ENCODE data around the gene MTPN.

The MTPN gene, protein sequence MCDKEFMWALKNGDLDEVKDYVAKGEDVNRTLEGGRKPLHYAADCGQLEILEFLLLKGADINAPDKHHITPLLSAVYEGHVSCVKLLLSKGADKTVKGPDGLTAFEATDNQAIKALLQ

DNA sequence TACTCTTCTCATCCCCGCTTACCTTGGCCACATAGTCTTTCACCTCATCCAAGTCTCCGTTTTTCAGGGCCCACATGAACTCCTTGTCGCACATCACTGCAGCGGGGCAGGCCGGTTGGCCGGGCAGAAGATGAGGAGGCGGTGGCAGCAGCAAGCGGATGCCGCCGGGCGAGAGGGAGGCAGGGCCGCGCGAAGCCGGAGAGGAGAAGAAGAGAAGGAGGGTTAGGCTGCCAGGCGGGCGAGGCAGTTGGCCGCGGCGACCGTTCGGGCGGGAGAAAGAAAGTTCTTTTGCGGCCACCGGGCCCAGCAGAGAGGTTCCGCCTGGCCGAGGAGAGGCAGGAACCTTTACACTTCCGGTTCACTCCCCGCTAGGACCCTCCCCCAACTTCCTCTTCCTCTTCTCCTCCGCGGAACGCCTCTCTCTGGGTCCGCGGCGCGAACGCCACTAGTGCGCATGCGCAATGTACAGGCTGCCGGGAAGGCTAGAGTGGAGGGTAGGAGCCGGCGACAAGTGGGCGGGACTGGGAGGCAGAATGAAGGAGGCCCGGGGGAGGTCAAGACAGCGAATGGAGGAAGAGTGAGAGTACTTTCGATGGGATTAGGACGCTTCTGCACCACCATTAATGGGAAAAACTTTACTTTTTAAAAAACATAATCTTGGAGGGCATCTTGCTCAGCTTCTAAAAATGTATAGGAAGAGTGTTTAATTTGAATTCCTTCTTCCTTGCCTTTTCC, at the start of gene MTPN:
TSS of gene MTPN (minus strand) at position 353 of the 735 bp plus-strand sequence. CDS start at position 94, 259 bp downstream.
- DNase-seq = peak; percentile 98

DNA sequence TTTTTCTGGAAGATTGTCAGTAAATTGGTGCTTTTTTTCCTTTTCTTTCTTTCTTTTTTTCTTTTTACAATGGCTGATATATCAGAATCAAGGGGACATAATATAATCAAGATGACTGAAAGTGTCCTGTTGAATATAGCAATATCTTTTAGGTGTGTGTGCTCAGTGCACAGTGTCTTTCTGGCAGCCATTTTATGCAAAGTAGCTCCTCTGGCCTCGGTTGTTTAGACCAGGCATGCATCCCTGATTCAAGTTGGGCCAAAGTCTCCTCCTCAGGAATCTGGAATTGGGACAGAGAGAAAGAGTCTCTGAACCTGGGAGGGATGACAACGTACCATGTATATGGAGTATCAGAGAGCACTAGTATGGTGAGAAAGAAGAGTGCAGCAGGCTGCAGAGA, 49.0 kb upstream of the MTPN start:
- no peak for DNase-seq

- peak; percentile 10 for DNase-seq
Observed at GRCh38 chr7:136023134-136023869, 46.1 kb upstream of the MTPN start.

DNA sequence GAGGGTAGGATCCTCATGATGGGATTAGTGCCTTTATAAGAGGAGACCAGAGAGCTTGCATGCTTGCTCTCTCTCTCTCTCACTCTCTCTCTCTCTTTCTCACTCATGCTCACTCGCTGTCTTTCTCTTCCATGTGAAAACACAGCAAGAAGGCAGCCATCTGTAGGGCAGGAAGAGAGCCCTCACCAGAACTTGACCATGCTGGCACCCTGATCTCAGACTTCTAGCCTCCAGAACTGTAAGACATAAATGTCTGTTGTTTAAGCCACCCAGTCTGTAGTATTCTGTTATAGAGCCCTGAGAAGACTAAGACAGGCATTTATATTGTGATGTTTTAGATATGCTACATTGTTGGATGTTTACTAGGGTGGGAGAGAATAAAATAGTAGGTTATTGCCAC, 43.4 kb upstream of the MTPN start:
- no peak for DNase-seq

DNA sequence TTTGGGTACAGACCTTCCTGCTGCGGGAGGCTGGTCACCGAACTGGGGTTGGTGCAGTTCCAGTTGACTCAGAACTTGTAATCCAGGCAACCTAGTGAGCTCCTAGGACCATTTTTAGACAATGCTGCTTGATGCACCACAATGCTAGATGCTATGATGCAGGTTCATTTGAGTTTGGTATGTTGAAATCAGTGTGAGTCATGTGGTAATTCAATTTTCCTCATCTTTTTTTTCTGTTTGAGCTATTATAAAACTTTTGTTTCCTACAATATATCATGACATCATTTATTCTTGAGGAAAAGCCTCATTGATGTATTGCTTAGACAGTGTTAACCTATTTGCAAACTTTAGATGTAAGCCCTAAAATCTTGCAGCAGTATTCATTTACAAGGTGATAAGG, 40.9 kb upstream of the MTPN start:
- no peak for DNase-seq

GRCh38 chr7:136016649-136017395, 39.7 kb upstream of the MTPN start:
- DNase-seq = no peak

DNA sequence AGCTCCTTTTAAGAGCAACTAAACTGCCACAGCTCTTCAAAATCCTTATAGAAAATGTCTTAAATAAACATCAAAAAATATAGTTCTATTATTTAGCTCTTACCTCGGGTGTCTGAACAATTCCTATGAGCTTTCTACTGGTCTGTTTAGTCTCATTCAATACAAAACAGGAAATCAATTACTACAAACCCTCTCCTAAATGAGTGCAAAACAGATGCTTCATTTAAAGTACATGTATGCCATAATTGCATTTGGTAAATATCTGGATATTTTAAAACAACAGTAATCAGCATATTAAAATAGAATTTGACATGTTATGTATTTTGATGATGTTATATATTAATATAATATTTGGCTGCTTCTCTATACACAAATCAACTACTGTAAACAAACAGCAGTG, 38.5 kb upstream of the MTPN start:
- DNase-seq = no peak

GRCh38 chr7:136014659-136015058, 37.5 kb upstream of the MTPN start:
- DNase-seq = no peak

DNA sequence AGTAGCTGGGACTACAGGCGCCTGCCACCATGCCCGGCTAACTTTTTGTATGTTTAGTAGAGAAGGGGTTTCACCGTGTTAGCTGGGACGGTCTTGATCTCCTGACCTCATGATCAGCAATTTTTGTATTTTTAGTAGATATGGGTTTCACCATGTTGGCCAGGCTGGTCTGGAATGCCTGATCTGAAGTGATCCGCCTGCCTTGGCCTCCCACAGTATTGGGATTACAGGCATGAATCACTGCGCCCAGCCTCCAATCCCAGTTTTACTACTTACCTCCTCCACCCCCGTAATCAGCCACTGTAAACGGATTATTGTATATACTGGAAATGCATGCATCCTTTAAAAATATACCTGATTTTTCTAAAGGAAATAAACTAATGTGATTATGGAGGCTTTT, 35.1 kb upstream of the MTPN start:
- DNase-seq = no peak

- peak; percentile 50 for DNase-seq
Observed at GRCh38 chr7:136009488-136010079, 32.4 kb upstream of the MTPN start.

DNA sequence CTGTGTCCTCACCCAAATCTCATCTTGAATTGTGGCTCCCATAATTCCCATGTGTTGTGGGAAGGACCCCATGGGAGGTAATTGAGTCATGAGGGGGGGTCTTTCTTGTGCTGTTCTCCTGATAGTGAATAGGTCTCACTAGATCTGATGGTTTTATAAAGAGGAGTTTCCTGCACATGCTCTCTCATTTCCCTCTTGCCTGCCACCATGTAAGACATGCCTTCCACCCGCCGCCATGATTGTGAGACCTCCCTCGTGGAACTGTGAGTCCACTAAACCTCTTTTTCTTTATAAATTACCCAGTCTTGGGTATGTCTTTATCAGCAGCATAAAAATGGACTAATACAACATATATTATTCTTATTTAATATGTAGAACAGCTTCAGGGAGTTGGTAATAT, 29.0 kb upstream of the MTPN start:
- DNase-seq = no peak

DNA sequence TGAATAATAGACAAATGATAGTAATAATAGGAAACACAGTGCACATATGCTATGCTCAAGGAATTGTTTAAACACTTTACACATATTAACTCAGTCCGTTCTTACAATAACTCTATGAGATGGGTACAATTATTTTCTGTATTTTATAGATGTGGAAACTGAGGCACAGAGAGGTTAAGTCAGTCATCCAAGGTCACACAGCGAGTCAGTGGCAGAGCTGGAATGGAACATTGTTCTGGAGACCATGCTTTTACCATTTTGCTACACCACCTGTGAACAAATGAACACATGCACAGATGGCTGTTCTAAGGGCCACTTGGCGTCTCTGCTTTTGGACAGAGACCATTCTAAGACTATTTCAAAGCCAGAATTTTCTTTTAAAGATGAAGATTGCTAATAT, 26.9 kb upstream of the MTPN start:
- no peak for DNase-seq

DNA sequence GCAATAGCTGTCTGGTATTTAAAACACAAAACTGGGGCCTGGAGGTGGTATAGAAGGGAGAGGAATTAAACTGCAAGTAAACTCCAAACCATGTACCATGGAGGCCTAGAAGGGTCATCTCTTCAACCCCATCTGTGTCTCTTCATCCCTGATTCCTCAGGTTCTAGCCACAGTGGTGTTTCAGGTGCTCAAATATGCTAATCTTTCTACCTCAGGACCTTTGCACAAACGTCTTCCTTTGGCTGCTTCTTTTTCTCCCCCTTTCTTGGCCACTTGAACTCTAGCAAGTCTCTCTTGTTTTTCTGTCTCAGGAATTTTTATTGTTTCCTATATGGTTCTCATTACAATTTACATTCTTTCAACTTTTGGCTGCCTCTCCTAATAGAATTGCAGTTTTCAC, 25.6 kb upstream of the MTPN start:
- no peak for DNase-seq

GRCh38 chr7:136000288-136000913, 23.2 kb upstream of the MTPN start:
- DNase-seq = no peak

GRCh38 chr7:135998081-135998480, 20.9 kb upstream of the MTPN start:
- no peak for DNase-seq

- DNase-seq = no peak
Observed at GRCh38 chr7:135995748-135996147, 18.6 kb upstream of the MTPN start.

DNA sequence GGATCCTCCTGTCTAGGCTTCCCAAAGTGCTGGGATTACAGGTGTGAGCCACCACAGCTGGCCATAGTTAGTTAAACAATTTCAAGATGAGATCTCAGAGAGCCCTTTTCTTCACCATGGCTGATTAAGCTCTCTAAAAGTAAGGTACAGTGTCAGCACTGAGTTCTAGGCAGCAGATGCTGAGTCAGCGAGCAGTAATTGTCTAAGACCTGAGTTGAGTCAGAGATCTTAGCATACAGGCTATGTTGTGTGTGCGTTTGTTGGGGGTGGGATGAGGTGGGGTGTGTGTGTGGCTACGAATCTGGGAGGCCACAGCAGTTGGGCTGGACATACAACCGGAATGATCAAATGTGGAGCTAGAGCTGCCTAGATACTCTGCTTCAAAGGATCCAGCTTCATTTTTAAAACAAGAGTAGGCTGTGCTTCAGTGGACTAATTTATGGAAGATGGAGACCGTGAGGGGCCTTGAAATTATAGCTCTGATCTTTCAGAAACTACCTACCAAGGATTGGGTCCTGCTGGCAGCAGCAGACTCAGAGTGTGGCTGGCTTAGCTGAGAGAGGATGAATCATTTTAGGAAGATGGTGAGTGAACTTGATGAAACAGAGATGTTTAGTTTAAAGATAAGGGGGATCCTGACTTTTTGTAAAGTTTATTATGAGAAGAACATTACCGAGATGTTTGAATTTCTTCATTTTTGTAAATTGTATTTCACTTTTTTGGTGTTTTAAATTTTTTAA, 17.5 kb upstream of the MTPN start:
- no peak for DNase-seq

DNA sequence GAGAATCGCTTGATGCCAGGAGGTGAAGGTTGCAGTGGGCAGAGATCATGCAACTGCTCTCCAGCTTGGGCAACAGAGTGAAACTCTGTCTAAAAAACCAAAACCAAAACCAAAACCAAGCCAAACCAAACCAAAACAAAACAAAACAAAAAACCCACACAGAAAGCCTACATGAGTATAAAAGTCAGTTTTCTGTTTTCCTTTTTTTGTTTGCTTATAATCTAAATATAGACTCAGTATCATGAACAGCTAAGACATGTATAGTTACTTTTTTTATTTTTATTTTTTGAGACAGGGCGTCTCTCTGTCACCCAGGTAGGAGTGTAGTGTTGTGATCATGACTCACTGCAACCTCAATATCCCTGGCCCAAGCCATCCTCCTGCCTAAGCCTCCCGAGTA, 16.8 kb upstream of the MTPN start:
- no peak for DNase-seq

DNA sequence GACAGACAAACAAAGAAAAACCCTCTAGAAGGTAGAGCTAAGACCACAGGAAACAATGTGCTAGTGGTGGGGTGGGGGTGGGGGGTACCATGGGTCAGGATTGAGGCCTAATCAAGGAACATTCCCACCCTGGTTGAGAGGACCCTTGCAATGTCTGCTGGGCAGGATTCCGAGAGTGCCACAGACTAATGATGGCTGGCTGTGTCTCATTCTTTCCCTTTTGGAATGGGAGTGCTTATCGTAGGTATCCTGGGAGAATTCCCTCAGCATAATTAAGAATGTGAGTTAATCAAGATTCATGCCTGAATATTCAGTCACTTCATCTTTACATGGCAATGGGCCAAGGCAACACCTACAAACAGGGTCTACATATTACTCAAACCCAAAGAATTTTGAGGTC, 14.7 kb upstream of the MTPN start:
- DNase-seq = no peak

DNA sequence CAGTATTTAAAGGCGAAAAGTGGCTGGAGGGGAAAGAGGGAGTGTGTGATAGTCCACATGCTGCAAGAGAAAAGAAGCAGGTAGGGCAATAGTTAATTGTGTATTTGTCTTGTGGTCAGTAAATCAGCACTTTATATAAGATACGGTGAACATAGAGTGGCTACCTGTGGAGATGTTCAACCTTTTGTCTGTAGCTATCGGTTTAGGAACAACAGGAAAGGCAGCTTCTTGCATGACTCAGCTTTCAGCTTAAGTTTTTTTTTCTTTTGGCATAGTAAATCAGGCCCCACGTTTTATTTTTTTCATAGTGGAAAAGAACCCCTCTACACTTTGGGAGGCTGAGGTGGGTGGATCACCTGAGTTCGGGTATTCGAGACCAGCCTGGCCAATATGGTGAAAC, 14.2 kb upstream of the MTPN start:
- no peak for DNase-seq

GRCh38 chr7:135990258-135990657, 13.1 kb upstream of the MTPN start:
- DNase-seq = no peak
